H9 (cell line): ENCODE measurements around the gene EZH1. TPM values are rescaled to one million over a fixed set of nuclear protein-coding genes. Genes with fewer than 3 reads are reported as not detected.

ENCODE experiments used
- DNase-seq: peaks from one replicate; pipeline ENCODE4 v3.0.0-alpha.2; 2017
- H2AFZ ChIP-seq: one replicate; pipeline ENCODE4 v1.6.1; 2013; ENCODE audit warnings: mild to moderate bottlenecking, low read length, control low read depth, moderate library complexity
- H2AK5ac ChIP-seq: 2 replicates; pipeline ENCODE4 v1.6.1; 2013; ENCODE audit warnings: low read length, control low read depth, mixed read lengths; ENCODE audit not compliant: insufficient read length
- H2BK120ac ChIP-seq: one replicate; pipeline ENCODE4 v1.6.1; 2013; ENCODE audit warnings: low read depth, mild to moderate bottlenecking, low read length, control low read depth, inconsistent platforms; ENCODE audit not compliant: poor library complexity, severe bottlenecking
- H2BK12ac ChIP-seq: 2 replicates; pipeline ENCODE4 v1.6.1; 2013; ENCODE audit warnings: low read length, control low read depth, mixed read lengths, low read depth; ENCODE audit not compliant: insufficient read length
- H2BK15ac ChIP-seq: 2 replicates; pipeline ENCODE4 v1.6.1; 2013; ENCODE audit warnings: low read depth, low read length, control low read depth
- H2BK20ac ChIP-seq: one replicate; pipeline ENCODE4 v1.6.1; 2013; ENCODE audit warnings: low read depth, mild to moderate bottlenecking, low read length, control low read depth, inconsistent platforms; ENCODE audit not compliant: poor library complexity, severe bottlenecking
- H2BK5ac ChIP-seq: 2 replicates; pipeline ENCODE4 v1.6.1; 2013; ENCODE audit warnings: low read length, control low read depth, mixed read lengths; ENCODE audit not compliant: insufficient read length
- H3K14ac ChIP-seq: 2 replicates; pipeline ENCODE4 v1.6.1; 2013; ENCODE audit warnings: low read length, control low read depth; ENCODE audit not compliant: insufficient read depth
- H3K18ac ChIP-seq: 2 replicates; pipeline ENCODE4 v1.6.1; 2013; ENCODE audit warnings: low read depth, mild to moderate bottlenecking, mixed read lengths, low read length, control low read depth; ENCODE audit not compliant: insufficient read length
- H3K23ac ChIP-seq: 2 replicates; pipeline ENCODE4 v1.6.1; 2013; ENCODE audit warnings: low read length, control low read depth, mixed read lengths, low read depth; ENCODE audit not compliant: insufficient read length
- H3K23me2 ChIP-seq: 2 replicates; pipeline ENCODE4 v1.6.1; 2013; ENCODE audit warnings: low read depth, mild to moderate bottlenecking, mixed read lengths, low read length, control low read depth; ENCODE audit not compliant: insufficient read length, poor library complexity, severe bottlenecking
- H3K27ac ChIP-seq: 2 replicates; pipeline ENCODE4 v1.5.1; 2013; ENCODE audit warnings: low read length, control low read depth, mixed read lengths, low read depth; ENCODE audit not compliant: insufficient read length
- H3K27me3 ChIP-seq: 2 replicates; pipeline ENCODE4 v1.6.1; 2013; ENCODE audit warnings: low read length, control low read depth, inconsistent platforms; ENCODE audit not compliant: insufficient read depth
- H3K4ac ChIP-seq: 2 replicates; pipeline ENCODE4 v1.6.1; 2013; ENCODE audit warnings: low read depth, mild to moderate bottlenecking, control low read depth, inconsistent platforms, low read length, moderate library complexity
- H3K4me1 ChIP-seq: 2 replicates; pipeline ENCODE4 v1.6.1; 2013; ENCODE audit warnings: low read length, control low read depth, inconsistent platforms; ENCODE audit not compliant: insufficient read depth
- H3K4me2 ChIP-seq: 2 replicates; pipeline ENCODE4 v1.6.1; 2013; ENCODE audit warnings: low read length, control low read depth, mixed read lengths; ENCODE audit not compliant: insufficient read length, insufficient read depth
- H3K56ac ChIP-seq: 2 replicates; pipeline ENCODE4 v1.6.1; 2013; ENCODE audit warnings: low read depth, mild to moderate bottlenecking, mixed read lengths, low read length, control low read depth; ENCODE audit not compliant: insufficient read length
- H3K79me1 ChIP-seq: 2 replicates; pipeline ENCODE4 v1.6.1; 2013; ENCODE audit warnings: low read depth, mild to moderate bottlenecking, moderate library complexity, low read length, control low read depth, inconsistent platforms; ENCODE audit not compliant: insufficient read depth, poor library complexity, severe bottlenecking
- H3K79me2 ChIP-seq: 2 replicates; pipeline ENCODE4 v1.6.1; 2013; ENCODE audit warnings: low read length, control low read depth, inconsistent platforms; ENCODE audit not compliant: insufficient read depth
- H3K9ac ChIP-seq: 2 replicates; pipeline ENCODE4 v1.6.1; 2013; ENCODE audit warnings: low read length, control low read depth, mixed read lengths; ENCODE audit not compliant: insufficient read length; ENCODE audit errors: extremely low read depth
- H3K9me3 ChIP-seq: one replicate; pipeline ENCODE4 v1.6.1; 2013; ENCODE audit warnings: low read depth, low read length, inconsistent platforms; ENCODE audit not compliant: control insufficient read depth
- H3T11ph ChIP-seq: one replicate; pipeline ENCODE4 v1.6.1; 2013; ENCODE audit warnings: mild to moderate bottlenecking, low read length, control low read depth, inconsistent platforms
- H4K20me1 ChIP-seq: one replicate; pipeline ENCODE4 v1.6.1; 2013; ENCODE audit not compliant: control insufficient read depth, insufficient read length, insufficient read depth
- H4K5ac ChIP-seq: 2 replicates; pipeline ENCODE4 v1.6.1; 2013; ENCODE audit warnings: low read depth, mild to moderate bottlenecking, mixed read lengths, low read length, control low read depth; ENCODE audit not compliant: insufficient read length
- H4K8ac ChIP-seq: replicated peaks from 2 replicates; pipeline ENCODE4 v1.6.1; 2013; ENCODE audit warnings: low read length, control low read depth, mixed read lengths, low read depth; ENCODE audit not compliant: insufficient read length
- H4K91ac ChIP-seq: 2 replicates; pipeline ENCODE4 v1.6.1; 2013; ENCODE audit warnings: low read depth, mild to moderate bottlenecking, moderate library complexity, mixed read lengths, low read length, control low read depth; ENCODE audit not compliant: insufficient read length
- H3K27ac Mint-ChIP-seq, 3 experiments: 2 replicates in 2 of 3; 3 replicates in 1 of 3; pipeline ENCODE4 v1.8.0; 2020 to 2021; ENCODE audit warnings: mixed read lengths in 3 of 3, mild to moderate bottlenecking in 1 of 3, moderate library complexity in 1 of 3
- H3K27me3 Mint-ChIP-seq: 2 replicates; pipeline ENCODE4 v1.8.0; 2021; ENCODE audit warnings: low read depth, mild to moderate bottlenecking, moderate library complexity, mixed read lengths
- H3K36me3 Mint-ChIP-seq, 3 experiments: 2 replicates in 2 of 3; 3 replicates in 1 of 3; pipeline ENCODE4 v1.8.0; 2020 to 2021; ENCODE audit warnings: low read depth in 3 of 3, mixed read lengths in 3 of 3; ENCODE audit not compliant: insufficient read depth in 1 of 3
- H3K4me1 Mint-ChIP-seq, 2 experiments: 2 replicates each; pipeline ENCODE4 v1.8.0; 2020; ENCODE audit warnings: mixed read lengths in 2 of 2
- H3K4me3 Mint-ChIP-seq, 2 experiments: 2 replicates in 1 of 2; 3 replicates in 1 of 2; pipeline ENCODE4 v1.8.0; 2020 to 2021; ENCODE audit warnings: mild to moderate bottlenecking in 2 of 2, mixed read lengths in 2 of 2, moderate library complexity in 1 of 2
- H3K9me3 Mint-ChIP-seq, 2 experiments: 2 replicates in 1 of 2; 3 replicates in 1 of 2; pipeline ENCODE4 v1.8.0; 2020; ENCODE audit warnings: mild to moderate bottlenecking in 2 of 2, mixed read lengths in 2 of 2, moderate library complexity in 1 of 2
- CTCF ChIP-seq: fragments of 200-600 bp; sonication (generic); conservative IDR thresholded peaks from 3 replicates; pipeline ENCODE4 v1.8.0; 2021; ENCODE audit warnings: antibody characterized with exemption, mild to moderate bottlenecking
- WGBS: extraction: QIAGEN DNeasy Blood & Tissue Kit; methylation state at CpG from one replicate; pipeline ENCODE4 v1.1.7; 2013; ENCODE audit warnings: missing lambda C conversion rate, low lambda C conversion rate, mixed read lengths; ENCODE audit not compliant: insufficient read length; ENCODE audit errors: extremely low coverage; 5-methylcytosine and 5-hydroxymethylcytosine counted together
- total RNA-seq: library from RNA; stranded (reverse); gene quantifications from 2 replicates; pipeline ENCODE4 v1.2.1, GENCODE V29; 2021

The EZH1 gene
- total RNA-seq, 1 experiment from 2014 or later: 17.9 TPM

DNA sequence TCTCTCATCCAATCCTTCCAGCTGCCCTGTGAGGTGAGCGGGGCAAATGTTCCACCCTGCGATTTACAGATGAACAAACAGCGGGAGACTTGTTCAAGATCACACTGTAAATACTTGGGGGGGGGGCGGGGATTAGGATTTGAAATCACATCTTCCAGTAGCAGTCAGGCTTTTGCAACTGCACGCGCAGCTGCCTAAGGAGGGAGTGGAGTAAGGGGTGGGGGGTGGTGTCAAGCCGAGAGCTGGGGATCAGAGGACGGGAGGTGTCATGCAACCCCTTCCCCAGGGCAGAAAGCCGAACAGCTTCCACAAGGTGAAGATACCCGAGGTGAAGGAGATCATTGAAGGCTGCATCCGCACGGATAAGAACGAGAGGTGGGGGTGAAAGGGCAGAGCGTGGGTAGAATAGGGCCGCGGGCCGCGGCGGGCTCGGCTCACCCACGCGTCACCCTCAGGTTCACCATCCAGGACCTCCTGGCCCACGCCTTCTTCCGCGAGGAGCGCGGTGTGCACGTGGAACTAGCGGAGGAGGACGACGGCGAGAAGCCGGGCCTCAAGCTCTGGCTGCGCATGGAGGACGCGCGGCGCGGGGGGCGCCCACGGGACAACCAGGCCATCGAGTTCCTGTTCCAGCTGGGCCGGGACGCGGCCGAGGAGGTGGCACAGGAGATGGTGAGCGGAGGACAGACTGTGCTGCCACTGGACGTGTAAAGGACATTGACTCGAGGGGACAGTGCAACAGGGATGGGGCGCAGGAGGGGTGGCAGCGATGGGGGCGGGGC is 40.2 kb upstream of the EZH1 start:
- H3K27me3 Mint-ChIP-seq: peaks cover 28% of the 10 kb centered on the region
- no peak overlapping the region for H2BK12ac ChIP-seq

More for the DNA sequence above, 40.2 kb upstream of the EZH1 start:
- H2BK120ac ChIP-seq: no peak overlapping the region
- no peak overlapping the region for H3K18ac ChIP-seq
- no peak overlapping the region for H2BK5ac ChIP-seq
- peaks cover 8% of the 10 kb centered on the region for H3K23me2 ChIP-seq
- no peak for TF ChIP-seq CTCF
- no peaks in the 10 kb centered on the region for H4K20me1 ChIP-seq
- no peak overlapping the region for H3T11ph ChIP-seq
- no peak overlapping the region for H3K23ac ChIP-seq
- H2BK20ac ChIP-seq: no peak overlapping the region
- H3K4me3 Mint-ChIP-seq: no peak overlapping the region
- H3K4ac ChIP-seq: no peak overlapping the region
- H3K4me2 ChIP-seq: no peak overlapping the region
- peak; percentile 40 for DNase-seq
- no peaks in the 10 kb centered on the region for H3K79me2 ChIP-seq
- WGBS: no CpG with 5 or more reads among the region's 52 CpGs
- no peak overlapping the region for H3K9ac ChIP-seq
- H3K27me3 ChIP-seq: peaks cover 10% of the 10 kb centered on the region; the same call in 1 of the 2 replicates
- no peak overlapping the region for H2AFZ ChIP-seq
- H4K5ac ChIP-seq: no peak overlapping the region
- H3K36me3 Mint-ChIP-seq: no peaks in the 10 kb centered on the region; a peak in 2 of 7 replicates
- H4K8ac ChIP-seq: no peak overlapping the region
- no peaks in the 10 kb centered on the region for H3K4me1 ChIP-seq
- H3K56ac ChIP-seq: no peak overlapping the region
- H4K91ac ChIP-seq: no peak overlapping the region
- no peak overlapping the region for H3K14ac ChIP-seq
- H3K27ac ChIP-seq: no peak overlapping the region
- no peaks in the 10 kb centered on the region for H3K9me3 ChIP-seq
- peaks cover 15 to 17% of the 10 kb centered on the region in 2 experiments for H3K4me1 Mint-ChIP-seq
- H3K27ac Mint-ChIP-seq: no peak overlapping the region
- no peak overlapping the region for H2AK5ac ChIP-seq
- H3K79me1 ChIP-seq: no peaks in the 10 kb centered on the region
- H3K9me3 Mint-ChIP-seq: no peaks in the 10 kb centered on the region
- no peak overlapping the region for H2BK15ac ChIP-seq
